MM.1S (cell line): Measurements from ENCODE around the gene PRKAR1B.
"Not testable (repeated sequence)": the region's sequence is repeated elsewhere in the genome, so short reads cannot be mapped to it uniquely, and the experiment has no call there.

Experiments used
- DNase-seq: peaks from one replicate; pipeline ENCODE4 v3.0.0-alpha.2; 2015
- H2AFZ ChIP-seq: fragments of 300-600 bp; sonication (generic); 2 replicates; pipeline ENCODE4 v1.6.0; 2016; ENCODE audit warnings: antibody characterized with exemption, low read length
- H3F3A ChIP-seq: fragments of 300-600 bp; sonication (generic); 2 replicates; pipeline ENCODE4 v1.6.1; 2016; ENCODE audit warnings: mild to moderate bottlenecking, antibody characterized with exemption, low read length, moderate library complexity, mixed read lengths; ENCODE audit not compliant: insufficient read depth
- H3K27ac ChIP-seq: fragments of 300-600 bp; sonication (generic); 2 replicates; pipeline ENCODE4 v1.5.1; 2016; ENCODE audit warnings: mild to moderate bottlenecking, low read length
- H3K27me3 ChIP-seq: fragments of 300-600 bp; sonication (generic); replicated peaks from 2 replicates; pipeline ENCODE4 v1.6.0; 2016; ENCODE audit warnings: low read length; ENCODE audit not compliant: insufficient read depth
- H3K36me3 ChIP-seq: fragments of 300-600 bp; sonication (generic); replicated peaks from 2 replicates; pipeline ENCODE4 v1.6.1; 2016; ENCODE audit warnings: mild to moderate bottlenecking, low read length, mixed read lengths; ENCODE audit not compliant: insufficient read depth
- H3K4me1 ChIP-seq: fragments of 300-600 bp; sonication (generic); 2 replicates; pipeline ENCODE4 v1.6.1; 2016; ENCODE audit warnings: low read length, mixed read lengths
- H3K4me2 ChIP-seq: fragments of 300-600 bp; sonication (generic); 2 replicates; pipeline ENCODE4 v1.6.0; 2016; ENCODE audit warnings: low read depth, low read length
- H3K4me3 ChIP-seq: fragments of 300-600 bp; sonication (generic); 2 replicates; pipeline ENCODE4 v1.5.1; 2016; ENCODE audit warnings: low read length, mixed read lengths
- H3K79me2 ChIP-seq: fragments of 300-600 bp; sonication (generic); 2 replicates; pipeline ENCODE4 v1.6.1; 2016; ENCODE audit warnings: mixed run types, low read length, mixed read lengths
- H3K9ac ChIP-seq: fragments of 300-600 bp; sonication (generic); 2 replicates; pipeline ENCODE4 v1.6.1; 2016; ENCODE audit warnings: low read length, mixed read lengths
- H3K9me2 ChIP-seq: fragments of 300-600 bp; sonication (generic); replicated peaks from 2 replicates; pipeline ENCODE4 v1.6.1; 2016; ENCODE audit warnings: mild to moderate bottlenecking, low read length, mixed read lengths; ENCODE audit not compliant: insufficient read depth
- H3K9me3 ChIP-seq: fragments of 300-600 bp; sonication (generic); replicated peaks from 2 replicates; pipeline ENCODE4 v1.6.1; 2016; ENCODE audit warnings: mild to moderate bottlenecking, low read length, mixed read lengths; ENCODE audit not compliant: insufficient read depth
- H4K20me1 ChIP-seq: fragments of 300-600 bp; sonication (generic); 2 replicates; pipeline ENCODE4 v1.6.1; 2016; ENCODE audit warnings: mild to moderate bottlenecking, low read length, moderate library complexity, mixed read lengths; ENCODE audit not compliant: insufficient read depth
- CTCF ChIP-seq: fragments of 300-600 bp; sonication (generic); IDR thresholded peaks from 2 replicates; pipeline ENCODE4 v1.5.1; 2016; ENCODE audit warnings: antibody characterized with exemption, low read length, mixed read lengths
- EZH2 ChIP-seq: fragments of 300-600 bp; sonication (generic); optimal IDR thresholded peaks from 2 replicates; pipeline ENCODE3; 2017; ENCODE audit warnings: low read depth, mild to moderate bottlenecking, antibody characterized with exemption, low read length, mixed read lengths
- EZH2phosphoT487 ChIP-seq: fragments of 300-600 bp; sonication (generic); IDR thresholded peaks from 2 replicates; pipeline ENCODE4 v1.6.1; 2018; ENCODE audit warnings: antibody characterized with exemption, low read length

Gene PRKAR1B

GRCh38 chr7:746155-747061 lies 19.3 kb upstream of the PRKAR1B start:
- Histone ChIP-seq H3K36me3 (peaks cover 11% of the 10 kb centered on the region), H3K4me3 (no peak overlapping the region), H3K9me2 (no peaks in the 10 kb centered on the region), H2AFZ (no peak overlapping the region), H3K27me3 (no peaks in the 10 kb centered on the region), H3F3A (no peaks in the 10 kb centered on the region), H3K9me3 (no peaks in the 10 kb centered on the region), H3K4me2 (no peak overlapping the region), H3K79me2 (peaks cover 17% of the 10 kb centered on the region), H4K20me1 (no peaks in the 10 kb centered on the region), H3K9ac (no peak overlapping the region), H3K4me1 (no peaks in the 10 kb centered on the region), H3K27ac (no peak overlapping the region)
- TF ChIP-seq EZH2phosphoT487: no peak
- no peak for TF ChIP-seq EZH2
- TF ChIP-seq CTCF: no peak
- DNase-seq: no peak

GRCh38 chr7:745431-746154 lies 18.5 kb upstream of the PRKAR1B start:
- Histone ChIP-seq H3K79me2 (peaks cover 17% of the 10 kb centered on the region), H3K4me1 (no peaks in the 10 kb centered on the region), H4K20me1 (no peaks in the 10 kb centered on the region), H3K27me3 (no peaks in the 10 kb centered on the region), H3K9ac (no peak overlapping the region), H3K4me3 (no peak overlapping the region), H3F3A (no peaks in the 10 kb centered on the region), H2AFZ (no peak overlapping the region), H3K9me3 (no peaks in the 10 kb centered on the region), H3K9me2 (no peaks in the 10 kb centered on the region), H3K36me3 (peaks cover 9% of the 10 kb centered on the region; the same call in 1 of the 2 replicates), H3K27ac (no peak overlapping the region), H3K4me2 (no peak overlapping the region)
- DNase-seq: no peak
- no peak for TF ChIP-seq EZH2phosphoT487
- no peak for TF ChIP-seq CTCF
- TF ChIP-seq EZH2: no peak

- Histone ChIP-seq H3F3A (no peaks in the 10 kb centered on the region), H2AFZ (no peak overlapping the region), H3K79me2 (peaks cover 21% of the 10 kb centered on the region), H3K9me3 (no peaks in the 10 kb centered on the region), H3K4me3 (no peak overlapping the region), H3K4me2 (no peak overlapping the region), H3K9me2 (no peaks in the 10 kb centered on the region), H3K4me1 (no peaks in the 10 kb centered on the region), H4K20me1 (no peaks in the 10 kb centered on the region), H3K27ac (no peak overlapping the region), H3K9ac (no peak overlapping the region), H3K36me3 (peaks cover 9% of the 10 kb centered on the region; the same call in 1 of the 2 replicates), H3K27me3 (no peaks in the 10 kb centered on the region)
- TF ChIP-seq EZH2: no peak
- no peak for TF ChIP-seq EZH2phosphoT487
- no peak for TF ChIP-seq CTCF
- no peak for DNase-seq
Observed at GRCh38 chr7:744854-745430, 17.9 kb upstream of the PRKAR1B start.

GRCh38 chr7:744128-744520 lies 17.0 kb upstream of the PRKAR1B start:
- H3K9me2 ChIP-seq, H3K36me3 ChIP-seq, H4K20me1 ChIP-seq, H3K4me1 ChIP-seq, DNase-seq, H2AFZ ChIP-seq, H3K4me2 ChIP-seq, H3K9me3 ChIP-seq, H3K27me3 ChIP-seq, H3F3A ChIP-seq, H3K9ac ChIP-seq, H3K27ac ChIP-seq, H3K4me3 ChIP-seq: not testable (repeated sequence)
- peaks cover 27% of the 10 kb centered on the region for H3K79me2 ChIP-seq
